Body of pancreas (tissue), 4 donors: Measurements from ENCODE around the gene RAB13. TPM values are rescaled to one million over a fixed set of nuclear protein-coding genes. Genes with fewer than 3 reads are reported as not detected.

Experiments
- ATAC-seq: fragments of 150-250 bp; one replicate; pipeline ENCODE4 v1.9.1; 2016
- DNase-seq, 4 donors: peaks; one replicate each; pipeline ENCODE4 v3.0.0-alpha.2; 2019
- H3K27ac ChIP-seq, 4 donors: fragments of 200-600 bp; sonication (generic); 1 replicate in 3 of 4; 2 replicates in 1 of 4; pipeline versions ENCODE4 v1.5.1 to v1.6.1; 2016 to 2019; ENCODE audit warnings: mild to moderate bottlenecking in 1 of 4, mixed read lengths in 1 of 4, moderate library complexity in 1 of 4
- H3K27me3 ChIP-seq, 2 donors: fragments of 200-600 bp; sonication (generic); one replicate each; pipeline ENCODE4 v1.6.0; 2016; ENCODE audit warnings: mild to moderate bottlenecking in 1 of 2
- H3K36me3 ChIP-seq, 2 donors: fragments of 200-600 bp; sonication (generic); replicated peaks in 1 of 2; 2 replicates each; pipeline ENCODE4 v1.5.1; 2016; ENCODE audit warnings: low read depth in 2 of 2; ENCODE audit not compliant: insufficient read depth in 1 of 2
- H3K4me1 ChIP-seq: fragments of 200-600 bp; sonication (generic); one replicate; pipeline ENCODE4 v1.6.0; 2016
- H3K4me3 ChIP-seq, 2 donors: fragments of 200-600 bp; sonication (generic); 1 replicate in 1 of 2; 2 replicates in 1 of 2; pipeline ENCODE4 v1.5.1; 2016 to 2019
- H3K9me3 ChIP-seq, 3 donors: fragments of 200-600 bp; sonication (generic); 1 replicate in 2 of 3; 2 replicates in 1 of 3; pipeline ENCODE4 v1.5.1; 2016
- CTCF ChIP-seq, 7 experiments: fragments of 450-650 bp in 4 of 7; fragments of 200-600 bp in 3 of 7; sonication (generic) in 3 of 7; IDR thresholded peaks; one replicate each; pipeline ENCODE4 v1.5.1; 2016 to 2019; ENCODE audit warnings: antibody characterized with exemption in 7 of 7
- POLR2A ChIP-seq, 3 donors: fragments of 450-650 bp; IDR thresholded peaks; one replicate each; pipeline ENCODE4 v1.6.1; 2016; ENCODE audit warnings: antibody characterized with exemption in 3 of 3, mild to moderate bottlenecking in 2 of 3
- WGBS, 2 donors: methylation state at CpG; one replicate each; pipeline ENCODE4 v1.1.5; 2017; 5-methylcytosine and 5-hydroxymethylcytosine counted together
- intact Hi-C: fragments of 100-400 bp; cut with DNase I; formaldehyde crosslinking; loops from one replicate; pipeline ENCODE4 v1.15.1; 2023
- total RNA-seq, 2 donors: library from RNA; depleted of rRNA; stranded (reverse); fragments of >200 nt; gene quantifications; one replicate each; pipeline ENCODE4 v1.1.0, GENCODE V29; 2016

Gene RAB13
- total RNA-seq, 2 donors from 2014 or later = 16.2 to 29.6 TPM

GRCh38 chr1:153938996-153939395, 47.1 kb downstream of the RAB13 start:
- WGBS, 2 donors = 72 to 88% methylated on average over 2 to 3 of the region's 3 CpGs
- H3K27ac ChIP-seq = no peak overlapping the region
- peaks cover 3% of the 10 kb centered on the region for H3K4me1 ChIP-seq
- peaks cover 8 to 17% of the 10 kb centered on the region in 2 donors for H3K36me3 ChIP-seq
- H3K27me3 ChIP-seq = no peaks in the 10 kb centered on the region
- intact Hi-C loops = no loop called here
- H3K4me3 ChIP-seq = no peak overlapping the region
- no peak for DNase-seq
- ATAC-seq = no peak
- H3K9me3 ChIP-seq = no peaks in the 10 kb centered on the region
- TF ChIP-seq CTCF (IDR thresholded peaks at IDR 0.05) = no peak
- TF ChIP-seq POLR2A (IDR thresholded peaks at IDR 0.05) = no peak

- intact Hi-C loops = no loop called here
- H3K9me3 ChIP-seq = no peaks in the 10 kb centered on the region
- H3K36me3 ChIP-seq = peaks cover 8 to 26% of the 10 kb centered on the region in 2 donors
- no peaks in the 10 kb centered on the region for H3K4me1 ChIP-seq
- 96 to 97% methylated on average over 4 to 10 of the region's 10 CpGs for WGBS, 2 donors
- no peak for TF ChIP-seq POLR2A (IDR thresholded peaks at IDR 0.05)
- H3K4me3 ChIP-seq = no peak overlapping the region
- DNase-seq = no peak
- H3K27ac ChIP-seq = no peak overlapping the region
- no peak for ATAC-seq
- no peaks in the 10 kb centered on the region for H3K27me3 ChIP-seq
Measured at GRCh38 chr1:153937331-153937730, 48.8 kb downstream of the RAB13 start.

- TF ChIP-seq CTCF (IDR thresholded peaks at IDR 0.05) (no peak), POLR2A (IDR thresholded peaks at IDR 0.05) (no peak)
- 90 to 96% methylated on average over 5 to 12 of the region's 12 CpGs for WGBS, 2 donors
- Histone ChIP-seq H3K4me1 (no peaks in the 10 kb centered on the region), H3K9me3 (no peaks in the 10 kb centered on the region), H3K27me3 (no peaks in the 10 kb centered on the region), H3K36me3 (peaks cover 8 to 28% of the 10 kb centered on the region in 2 donors), H3K27ac (no peak overlapping the region), H3K4me3 (no peak overlapping the region)
- intact Hi-C loops = no loop called here
- no peak for ATAC-seq
- DNase-seq = no peak
Measured at GRCh38 chr1:153936011-153936802, 49.9 kb downstream of the RAB13 start.

GRCh38 chr1:153934746-153935145, 51.4 kb downstream of the RAB13 start:
- 95 to 97% methylated on average over 7 to 9 of the region's 9 CpGs for WGBS, 2 donors
- intact Hi-C loops = no loop called here

GRCh38 chr1:153933955-153934354, 52.2 kb downstream of the RAB13 start:
- TF ChIP-seq POLR2A (IDR thresholded peaks at IDR 0.05) (no peak), CTCF (IDR thresholded peaks at IDR 0.05) (no peak)
- 89 to 94% methylated on average over 11 of the region's 11 CpGs for WGBS, 2 donors
- ATAC-seq = no peak
- H3K9me3 ChIP-seq = no peaks in the 10 kb centered on the region
- H3K36me3 ChIP-seq = peaks cover 5 to 30% of the 10 kb centered on the region in 2 donors
- no peak overlapping the region for H3K27ac ChIP-seq
- H3K27me3 ChIP-seq = no peaks in the 10 kb centered on the region
- H3K4me1 ChIP-seq = no peaks in the 10 kb centered on the region
- intact Hi-C loops = no loop called here
- DNase-seq = no peak
- no peak overlapping the region for H3K4me3 ChIP-seq

More at GRCh38 chr1:153934746-153935145, 51.4 kb downstream of the RAB13 start:
- Histone ChIP-seq H3K9me3 (no peaks in the 10 kb centered on the region), H3K4me1 (no peaks in the 10 kb centered on the region), H3K27me3 (no peaks in the 10 kb centered on the region), H3K27ac (no peak overlapping the region), H3K4me3 (no peak overlapping the region), H3K36me3 (peaks cover 5 to 31% of the 10 kb centered on the region in 2 donors)
- DNase-seq (no peak), ATAC-seq (no peak)
- TF ChIP-seq CTCF (IDR thresholded peaks at IDR 0.05) (no peak), POLR2A (IDR thresholded peaks at IDR 0.05) (no peak)
